Fibroblast of mammary gland (primary cell): ENCODE data around the gene XKR7.

ENCODE experiments used
- DNase-seq: peaks from one replicate; pipeline ENCODE4 v3.0.0-alpha.2; 2010; ENCODE audit warnings: low read depth
- H3K4me3 ChIP-seq: 2 replicates; pipeline ENCODE4 v1.5.1; 2011; ENCODE audit warnings: low read depth, mild to moderate bottlenecking, low read length, moderate library complexity; ENCODE audit not compliant: control insufficient read depth
- CTCF ChIP-seq: conservative IDR thresholded peaks from 2 replicates; pipeline ENCODE4 v1.5.1; 2011; ENCODE audit warnings: low read depth, low read length, inconsistent platforms; ENCODE audit not compliant: control insufficient read depth, insufficient read depth

The XKR7 gene

GRCh38 chr20:31998246-31998645 is 30.3 kb downstream of the XKR7 start:
- no peak overlapping the region for H3K4me3 ChIP-seq
- no peak for DNase-seq
- no peak for TF ChIP-seq CTCF

GRCh38 chr20:32003325-32003724 is 35.4 kb downstream of the XKR7 start:
- H3K4me3 ChIP-seq: no peak overlapping the region
- TF ChIP-seq CTCF: no peak
- DNase-seq: no peak

- peak; percentile 32 for DNase-seq
Observed at GRCh38 chr20:32004963-32005362, 37.0 kb downstream of the XKR7 start.

GRCh38 chr20:32006053-32006452 is 38.1 kb downstream of the XKR7 start:
- H3K4me3 ChIP-seq: no peak overlapping the region
- TF ChIP-seq CTCF: no peak
- no peak for DNase-seq

More at GRCh38 chr20:32004963-32005362, 37.0 kb downstream of the XKR7 start:
- no peak for TF ChIP-seq CTCF
- H3K4me3 ChIP-seq: no peak overlapping the region

- no peak for DNase-seq
- H3K4me3 ChIP-seq: no peak overlapping the region
- no peak for TF ChIP-seq CTCF
Observed at GRCh38 chr20:32006841-32007786, 39.2 kb downstream of the XKR7 start.

GRCh38 chr20:32007787-32008616 is 40.1 kb downstream of the XKR7 start:
- TF ChIP-seq CTCF: no peak
- H3K4me3 ChIP-seq: no peak overlapping the region

More at GRCh38 chr20:32007787-32008616, 40.1 kb downstream of the XKR7 start:
- no peak for DNase-seq
